ENCODE data around the gene NEU3. TPM values are rescaled to one million over a fixed set of nuclear protein-coding genes. Genes with fewer than 3 reads are reported as not detected.

Gene NEU3
- total and polyA plus RNA-seq, 2 of the 4 experiments (the other 2 are of a cell fraction): 5.5 to 10.6 TPM

GRCh38 chr11:74984070-74984469 is 4.7 kb upstream of the NEU3 start:
- CTCF ChIA-PET: no interaction called here
- TF ChIP-seq RFX5 (IDR thresholded peaks at IDR 0.05; ENCODE audit: low read depth, low read length) (no peak), NFE2L2 (IDR thresholded peaks at IDR 0.05; ENCODE audit: low read depth, low read length) (no peak), RCOR1 (IDR thresholded peaks at IDR 0.05; ENCODE audit: insufficient replicate concordance, low read length) (no peak), BHLHE40 (IDR thresholded peaks at IDR 0.05; ENCODE audit: low read depth, low read length) (no peak), MXI1 (IDR thresholded peaks at IDR 0.05; ENCODE audit: borderline replicate concordance, low read depth, low read length) (no peak), FOS (IDR thresholded peaks at IDR 0.05; ENCODE audit: low read depth, low read length) (no peak), MAFK (IDR thresholded peaks at IDR 0.05; ENCODE audit: low read depth, low read length) (no peak), POLR2A (IDR thresholded peaks at IDR 0.05; ENCODE audit: low read depth, low read length) (no peak), ELK1 (IDR thresholded peaks at IDR 0.05; ENCODE audit: borderline replicate concordance, low read depth, low read length) (no peak), CEBPB (IDR thresholded peaks at IDR 0.05; ENCODE audit: low read depth, low read length) (no peak), CHD1 (IDR thresholded peaks at IDR 0.05; ENCODE audit: low read depth, low read length) (no peak), MAZ (IDR thresholded peaks at IDR 0.05; ENCODE audit: borderline replicate concordance, low read depth, low read length) (no peak), RAD21 (IDR thresholded peaks at IDR 0.05; ENCODE audit: low read length) (no peak), SMC3 (IDR thresholded peaks at IDR 0.05; ENCODE audit: low read depth, low read length) (no peak)
- TF ChIP-seq, protein P1, sequence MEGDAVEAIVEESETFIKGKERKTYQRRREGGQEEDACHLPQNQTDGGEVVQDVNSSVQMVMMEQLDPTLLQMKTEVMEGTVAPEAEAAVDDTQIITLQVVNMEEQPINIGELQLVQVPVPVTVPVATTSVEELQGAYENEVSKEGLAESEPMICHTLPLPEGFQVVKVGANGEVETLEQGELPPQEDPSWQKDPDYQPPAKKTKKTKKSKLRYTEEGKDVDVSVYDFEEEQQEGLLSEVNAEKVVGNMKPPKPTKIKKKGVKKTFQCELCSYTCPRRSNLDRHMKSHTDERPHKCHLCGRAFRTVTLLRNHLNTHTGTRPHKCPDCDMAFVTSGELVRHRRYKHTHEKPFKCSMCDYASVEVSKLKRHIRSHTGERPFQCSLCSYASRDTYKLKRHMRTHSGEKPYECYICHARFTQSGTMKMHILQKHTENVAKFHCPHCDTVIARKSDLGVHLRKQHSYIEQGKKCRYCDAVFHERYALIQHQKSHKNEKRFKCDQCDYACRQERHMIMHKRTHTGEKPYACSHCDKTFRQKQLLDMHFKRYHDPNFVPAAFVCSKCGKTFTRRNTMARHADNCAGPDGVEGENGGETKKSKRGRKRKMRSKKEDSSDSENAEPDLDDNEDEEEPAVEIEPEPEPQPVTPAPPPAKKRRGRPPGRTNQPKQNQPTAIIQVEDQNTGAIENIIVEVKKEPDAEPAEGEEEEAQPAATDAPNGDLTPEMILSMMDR (conservative IDR thresholded peaks at IDR 0.05; ENCODE audit: low read depth, low read length): no peak
- TF ChIP-seq, protein P2, sequence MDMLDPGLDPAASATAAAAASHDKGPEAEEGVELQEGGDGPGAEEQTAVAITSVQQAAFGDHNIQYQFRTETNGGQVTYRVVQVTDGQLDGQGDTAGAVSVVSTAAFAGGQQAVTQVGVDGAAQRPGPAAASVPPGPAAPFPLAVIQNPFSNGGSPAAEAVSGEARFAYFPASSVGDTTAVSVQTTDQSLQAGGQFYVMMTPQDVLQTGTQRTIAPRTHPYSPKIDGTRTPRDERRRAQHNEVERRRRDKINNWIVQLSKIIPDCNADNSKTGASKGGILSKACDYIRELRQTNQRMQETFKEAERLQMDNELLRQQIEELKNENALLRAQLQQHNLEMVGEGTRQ (IDR thresholded peaks at IDR 0.05; ENCODE audit: low read depth, low read length): no peak
- Histone ChIP-seq H2AK5ac (ENCODE audit: low read depth, low read length) (no peak overlapping the region), H3K4me2 (ENCODE audit: low read depth, low read length) (no peak overlapping the region), H3K56ac (ENCODE audit: extremely low read depth, insufficient read depth, low read length) (no peak overlapping the region), H3K79me1 (ENCODE audit: low read depth in 1 of 2, low read length in 2 of 2) (peaks cover 0 to 3% of the 10 kb centered on the region in 2 experiments; a peak in 1 of 4 replicates), H3K4ac (ENCODE audit: low read depth, low read length) (no peak overlapping the region), H3K4me3 (ENCODE audit: insufficient read depth, low read depth, low read length) (no peak overlapping the region), H4K20me1 (ENCODE audit: insufficient read depth, low read length) (no peaks in the 10 kb centered on the region), H3K36me3 (ENCODE audit: control insufficient read depth, insufficient read depth, low read length) (no peaks in the 10 kb centered on the region), H4K8ac (ENCODE audit: low read depth in 2 of 2, low read length in 2 of 2) (no peak overlapping the region), H2BK5ac (ENCODE audit: low read depth, low read length, poor library complexity, severe bottlenecking) (no peak overlapping the region), H3K9me1 (ENCODE audit: insufficient read depth, low read length) (peaks cover 5% of the 10 kb centered on the region; the same call in 1 of the 2 replicates), H2AK9ac (replicated peaks; ENCODE audit: low read depth, low read length, poor library complexity) (no peak overlapping the region), H2AFZ (replicated peaks; ENCODE audit: low read length, poor library complexity) (no peak overlapping the region), H3K23ac (ENCODE audit: low read depth, low read length) (no peak overlapping the region), H2BK20ac (ENCODE audit: low read depth, low read length) (no peak overlapping the region), H3K27me3 (ENCODE audit: control insufficient read depth, insufficient read depth, low read length) (no peaks in the 10 kb centered on the region), H2BK120ac (ENCODE audit: low read depth, low read length) (no peak overlapping the region), H3K4me1 (ENCODE audit: control insufficient read depth, insufficient read depth, low read length) (no peaks in the 10 kb centered on the region), H3K14ac (replicated peaks; ENCODE audit: low read depth, low read length) (no peak overlapping the region), H3K27ac (ENCODE audit: insufficient read depth, low read length) (no peak overlapping the region), H4K5ac (ENCODE audit: low read depth, low read length) (no peak overlapping the region), H3K18ac (ENCODE audit: low read depth, low read length) (no peak overlapping the region), H2BK15ac (ENCODE audit: low read depth, low read length) (no peak overlapping the region), H3K9me3 (ENCODE audit: control insufficient read depth, insufficient read depth, low read length) (no peaks in the 10 kb centered on the region), H3K9ac (ENCODE audit: low read depth, low read length) (no peak overlapping the region), H4K91ac (ENCODE audit: insufficient read depth, low read depth, low read length) (no peak overlapping the region)
- DNase-seq (no peak), ATAC-seq (ENCODE audit: low read depth) (no peak)
- BruUV-seq (replicated peaks): no TSS peak
- POLR2A ChIA-PET (ENCODE audit: unreplicated experiment): no interaction called here
- WGBS, 2 experiments (ENCODE audit: extremely low coverage in 2 of 2, insufficient read length in 1 of 2): no CpG with 5 or more reads among the region's 3 CpGs
- intact Hi-C loops (cut with micrococcal nuclease) (no loop called here), dilution Hi-C loops (cut with HindIII; ENCODE audit: low sequenced_read_pairs, unreplicated experiment) (no loop called here), in situ Hi-C loops (cut with MboI; ENCODE audit: low sequenced_read_pairs) (no loop called here)
